ENCODE results near the gene H19. TPM values are rescaled to one million over a fixed set of nuclear protein-coding genes. Genes with fewer than 3 reads are reported as not detected.

Gene H19
- total RNA-seq, 1 donor from 2014 or later = 0.52 TPM

GRCh38 chr11:1970956-1971355, 26.7 kb downstream of the H19 start:
- Histone ChIP-seq H3K9ac (ENCODE audit: low read length) (no peak overlapping the region), H3K4me1 (ENCODE audit: insufficient read depth, low read length) (no peaks in the 10 kb centered on the region)
- no peak overlapping the region for H3K4me3 Mint-ChIP-seq (ENCODE audit: unreplicated experiment)

GRCh38 chr11:1969776-1970175, 27.9 kb downstream of the H19 start:
- H3K27ac Mint-ChIP-seq (ENCODE audit: unreplicated experiment) = no peak overlapping the region
- no peaks in the 10 kb centered on the region for H3K36me3 Mint-ChIP-seq (ENCODE audit: low read depth, unreplicated experiment)
- Histone ChIP-seq H4K20me1 (ENCODE audit: insufficient read depth, low read length) (no peaks in the 10 kb centered on the region), H3K9me3 (ENCODE audit: insufficient read depth, low read depth, low read length) (no peaks in the 10 kb centered on the region), H3K9ac (ENCODE audit: low read length) (no peak overlapping the region), H2AFZ (ENCODE audit: low read depth, low read length) (no peak overlapping the region), H3K4me3 (ENCODE audit: insufficient read depth, low read depth, low read length) (no peak overlapping the region), H3K79me2 (ENCODE audit: insufficient read depth, low read length) (no peaks in the 10 kb centered on the region), H3K4me2 (ENCODE audit: low read length) (no peak overlapping the region), H3K27me3 (ENCODE audit: insufficient read depth, low read length) (no peaks in the 10 kb centered on the region), H3K4me1 (ENCODE audit: insufficient read depth, low read length) (no peaks in the 10 kb centered on the region), H3K27ac (ENCODE audit: low read depth, low read length) (no peak overlapping the region), H3K36me3 (ENCODE audit: insufficient read depth, low read length) (no peaks in the 10 kb centered on the region)
- no peaks in the 10 kb centered on the region for H3K4me1 Mint-ChIP-seq (ENCODE audit: low read depth, unreplicated experiment)
- no peak for FAIRE-seq
- no peaks in the 10 kb centered on the region for H3K9me3 Mint-ChIP-seq (ENCODE audit: unreplicated experiment)
- no peaks in the 10 kb centered on the region for H3K27me3 Mint-ChIP-seq (ENCODE audit: low read depth, unreplicated experiment)
- no peak for DNase-seq (ENCODE audit: low read depth)
- no peak for TF ChIP-seq EZH2 (IDR thresholded peaks at IDR 0.05; ENCODE audit: insufficient read depth, low read length)
- no peak for TF ChIP-seq CTCF (IDR thresholded peaks at IDR 0.05; ENCODE audit: insufficient read depth, low read depth, low read length)
- H3K4me3 Mint-ChIP-seq (ENCODE audit: unreplicated experiment) = no peak overlapping the region

More at GRCh38 chr11:1970956-1971355, 26.7 kb downstream of the H19 start:
- no peaks in the 10 kb centered on the region for H3K36me3 Mint-ChIP-seq (ENCODE audit: low read depth, unreplicated experiment)
- H3K4me1 Mint-ChIP-seq (ENCODE audit: low read depth, unreplicated experiment) = no peaks in the 10 kb centered on the region
- TF ChIP-seq CTCF (IDR thresholded peaks at IDR 0.05; ENCODE audit: insufficient read depth, low read depth, low read length) (no peak), EZH2 (IDR thresholded peaks at IDR 0.05; ENCODE audit: insufficient read depth, low read length) (no peak)
- Histone ChIP-seq H3K27me3 (ENCODE audit: insufficient read depth, low read length) (no peaks in the 10 kb centered on the region), H3K27ac (ENCODE audit: low read depth, low read length) (no peak overlapping the region), H3K4me2 (ENCODE audit: low read length) (no peak overlapping the region), H3K4me3 (ENCODE audit: insufficient read depth, low read depth, low read length) (no peak overlapping the region), H3K9me3 (ENCODE audit: insufficient read depth, low read depth, low read length) (no peaks in the 10 kb centered on the region), H4K20me1 (ENCODE audit: insufficient read depth, low read length) (no peaks in the 10 kb centered on the region), H3K36me3 (ENCODE audit: insufficient read depth, low read length) (no peaks in the 10 kb centered on the region), H2AFZ (ENCODE audit: low read depth, low read length) (no peak overlapping the region), H3K79me2 (ENCODE audit: insufficient read depth, low read length) (no peaks in the 10 kb centered on the region)
- FAIRE-seq = no peak
- no peak overlapping the region for H3K27ac Mint-ChIP-seq (ENCODE audit: unreplicated experiment)
- H3K27me3 Mint-ChIP-seq (ENCODE audit: low read depth, unreplicated experiment) = no peaks in the 10 kb centered on the region
- no peaks in the 10 kb centered on the region for H3K9me3 Mint-ChIP-seq (ENCODE audit: unreplicated experiment)
- no peak for DNase-seq (ENCODE audit: low read depth)

GRCh38 chr11:1969035-1969434, 28.6 kb downstream of the H19 start:
- H2AFZ ChIP-seq (ENCODE audit: low read depth, low read length) = no peak overlapping the region
- H3K4me3 ChIP-seq (ENCODE audit: insufficient read depth, low read depth, low read length) = no peak overlapping the region
- H3K27me3 Mint-ChIP-seq (ENCODE audit: low read depth, unreplicated experiment) = no peaks in the 10 kb centered on the region
- H3K9me3 Mint-ChIP-seq (ENCODE audit: unreplicated experiment) = no peaks in the 10 kb centered on the region
- H3K4me1 ChIP-seq (ENCODE audit: insufficient read depth, low read length) = no peaks in the 10 kb centered on the region
- TF ChIP-seq CTCF (IDR thresholded peaks at IDR 0.05; ENCODE audit: insufficient read depth, low read depth, low read length) (no peak), EZH2 (IDR thresholded peaks at IDR 0.05; ENCODE audit: insufficient read depth, low read length) (no peak)
- H3K4me3 Mint-ChIP-seq (ENCODE audit: unreplicated experiment) = no peak overlapping the region
- no peaks in the 10 kb centered on the region for H3K4me1 Mint-ChIP-seq (ENCODE audit: low read depth, unreplicated experiment)
- DNase-seq (ENCODE audit: low read depth) = no peak
- no peak overlapping the region for H3K27ac Mint-ChIP-seq (ENCODE audit: unreplicated experiment)
- no peaks in the 10 kb centered on the region for H3K36me3 Mint-ChIP-seq (ENCODE audit: low read depth, unreplicated experiment)
- no peak overlapping the region for H3K4me2 ChIP-seq (ENCODE audit: low read length)
- no peak overlapping the region for H3K9ac ChIP-seq (ENCODE audit: low read length)
- no peaks in the 10 kb centered on the region for H3K36me3 ChIP-seq (ENCODE audit: insufficient read depth, low read length)
- FAIRE-seq = no peak
- no peaks in the 10 kb centered on the region for H3K27me3 ChIP-seq (ENCODE audit: insufficient read depth, low read length)
- H3K27ac ChIP-seq (ENCODE audit: low read depth, low read length) = no peak overlapping the region
- H3K79me2 ChIP-seq (ENCODE audit: insufficient read depth, low read length) = no peaks in the 10 kb centered on the region
- H4K20me1 ChIP-seq (ENCODE audit: insufficient read depth, low read length) = no peaks in the 10 kb centered on the region
- H3K9me3 ChIP-seq (ENCODE audit: insufficient read depth, low read depth, low read length) = no peaks in the 10 kb centered on the region
